HepG2 (cell line): ENCODE results near the gene ANO10. TPM values are rescaled to one million over a fixed set of nuclear protein-coding genes. Genes with fewer than 3 reads are reported as not detected.

Source experiments
- CHD2 ChIP-seq: IDR thresholded peaks from 2 replicates; pipeline ENCODE4 v1.6.1; 2011; ENCODE audit warnings: low read depth, low read length, improper control_type of control experiment
- HNRNPUL1 ChIP-seq: fragments of 200-400 bp; formaldehyde crosslinking; IDR thresholded peaks from 2 replicates; pipeline ENCODE4 v1.6.1; 2017; ENCODE audit warnings: low read depth, mild to moderate bottlenecking, low read length, moderate library complexity
- JDP2 ChIP-seq: sonication (generic); formaldehyde crosslinking; IDR thresholded peaks from 2 replicates; pipeline ENCODE4 v1.8.1; 2022; ENCODE audit warnings: missing genetic modification reagents, borderline replicate concordance
- RCOR2 ChIP-seq: IDR thresholded peaks from 2 replicates; pipeline ENCODE4 v1.6.1; 2016; ENCODE audit warnings: missing biosample characterization, missing genetic modification reagents
- RNF2 ChIP-seq: fragments of 450-650 bp; conservative IDR thresholded peaks from 2 replicates; pipeline ENCODE4 v1.6.1; 2016; ENCODE audit warnings: low read depth
- SP140L ChIP-seq: sonication (generic); formaldehyde crosslinking; IDR thresholded peaks from 2 replicates; pipeline ENCODE4 v1.4.0; 2020; ENCODE audit warnings: missing genetic modification reagents, borderline replicate concordance
- ZBTB8A ChIP-seq: sonication (generic); formaldehyde crosslinking; IDR thresholded peaks from 2 replicates; pipeline ENCODE4 v1.4.0; 2020; ENCODE audit warnings: mild to moderate bottlenecking, low read depth, missing genetic modification reagents, borderline replicate concordance
- ZFP41 ChIP-seq: sonication (generic); formaldehyde crosslinking; IDR thresholded peaks from 2 replicates; pipeline ENCODE4 v1.4.0; 2020; ENCODE audit warnings: mild to moderate bottlenecking, missing genetic modification reagents, borderline replicate concordance
- ZNF616 ChIP-seq: sonication (generic); formaldehyde crosslinking; IDR thresholded peaks from 2 replicates; pipeline ENCODE4 v1.5.0; 2020; ENCODE audit warnings: low read depth, mild to moderate bottlenecking, missing genetic modification reagents
- ZNF761 ChIP-seq: sonication (generic); formaldehyde crosslinking; conservative IDR thresholded peaks from 2 replicates; pipeline ENCODE4 v1.4.0; 2020; ENCODE audit warnings: mild to moderate bottlenecking, missing genetic modification reagents
- polyA plus RNA-seq, 8 experiments: library from polyadenylated mRNA; depleted of rRNA in 3 of 8; stranded (reverse) in 7 of 8; unstranded in 1 of 8; fragments of >200 nt; fragmentation: Illumina TruSeq in 4 of 8; extraction: Trizol in 4 of 8; gene quantifications; 2 replicates each; pipeline versions ENCODE4 v1.2.1 to v1.2.3, GENCODE V29; 2011 to 2016; ENCODE audit warnings: low read depth in 4 of 8, missing spikeins in 1 of 8, mixed read lengths in 1 of 8; ENCODE audit not compliant: insufficient read depth in 1 of 8
- total RNA-seq, 5 experiments: library from RNA; depleted of rRNA; stranded (reverse); fragments of >200 nt; fragmentation: Illumina TruSeq; extraction: Trizol; gene quantifications; 2 replicates each; pipeline ENCODE4 v1.2.3, GENCODE V29; 2016; ENCODE audit warnings: low read depth in 1 of 5
- TF ChIP-seq, protein P1 (sequence below): sonication (generic); formaldehyde crosslinking; IDR thresholded peaks from 2 replicates; pipeline ENCODE4 v1.8.0; 2022; ENCODE audit warnings: mild to moderate bottlenecking, missing genetic modification reagents
- TF ChIP-seq, protein P2 (sequence below): sonication (generic); formaldehyde crosslinking; IDR thresholded peaks from 2 replicates; pipeline ENCODE4 v1.5.0; 2020; ENCODE audit warnings: missing genetic modification reagents, mild to moderate bottlenecking, borderline replicate concordance
- TF ChIP-seq, protein P3 (sequence below): sonication (generic); formaldehyde crosslinking; IDR thresholded peaks from 2 replicates; pipeline ENCODE4 v1.9.0; 2022; ENCODE audit warnings: low read depth, missing genetic modification reagents
- TF ChIP-seq, protein P4 (sequence below): IDR thresholded peaks from 2 replicates; pipeline ENCODE4 v1.4.0; 2020; ENCODE audit warnings: mild to moderate bottlenecking, missing genetic modification reagents
- TF ChIP-seq, protein P5 (sequence below): sonication (generic); formaldehyde crosslinking; IDR thresholded peaks from 2 replicates; pipeline ENCODE4 v1.4.0; 2020; ENCODE audit warnings: mild to moderate bottlenecking, missing genetic modification reagents, borderline replicate concordance

The ANO10 gene
- total and polyA plus RNA-seq, 2 of the 13 experiments (the other 11 are each of a cell fraction or from before 2014, with no cell fraction given), result 10.4 to 13.1 TPM

DNA sequence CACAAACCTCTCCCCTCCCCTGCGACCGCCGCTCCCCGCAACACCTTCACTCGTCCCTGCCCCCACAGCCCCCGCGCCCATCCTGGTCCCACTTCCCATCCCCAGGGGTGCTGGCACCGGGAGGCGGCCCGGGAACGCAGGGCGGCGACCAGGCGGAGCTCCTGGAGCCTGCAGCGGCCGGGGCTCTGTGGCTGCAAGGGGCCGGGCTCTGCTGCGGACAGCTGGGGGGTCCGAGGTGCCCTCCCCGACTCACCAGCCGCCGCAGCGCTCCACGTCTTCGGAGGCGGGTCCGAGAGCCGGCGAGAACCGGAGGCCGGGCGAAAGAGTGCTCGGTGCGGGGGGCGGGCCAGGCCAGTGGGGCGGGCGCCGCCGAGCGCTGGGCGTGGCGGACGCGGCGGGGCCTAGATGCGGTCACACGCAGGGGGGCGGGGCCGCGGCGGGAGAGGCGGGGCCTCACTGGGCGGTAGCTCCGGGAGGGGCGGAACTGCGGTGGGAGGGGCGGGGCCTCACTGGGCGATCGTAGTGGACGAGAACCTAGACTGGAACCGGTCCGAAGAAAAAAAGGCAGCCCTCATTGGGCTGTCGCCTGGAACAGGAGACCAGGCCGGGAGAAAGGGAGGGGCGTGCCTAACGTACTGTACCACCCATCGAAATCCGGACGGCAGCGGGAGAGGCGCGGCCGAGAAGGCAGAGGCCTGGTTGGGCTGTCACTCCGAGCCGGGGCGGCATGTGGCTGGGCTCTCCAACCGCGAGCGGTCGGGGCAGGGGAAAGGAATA lies at the start of gene ANO10 (continued):
- TF ChIP-seq, protein P1, sequence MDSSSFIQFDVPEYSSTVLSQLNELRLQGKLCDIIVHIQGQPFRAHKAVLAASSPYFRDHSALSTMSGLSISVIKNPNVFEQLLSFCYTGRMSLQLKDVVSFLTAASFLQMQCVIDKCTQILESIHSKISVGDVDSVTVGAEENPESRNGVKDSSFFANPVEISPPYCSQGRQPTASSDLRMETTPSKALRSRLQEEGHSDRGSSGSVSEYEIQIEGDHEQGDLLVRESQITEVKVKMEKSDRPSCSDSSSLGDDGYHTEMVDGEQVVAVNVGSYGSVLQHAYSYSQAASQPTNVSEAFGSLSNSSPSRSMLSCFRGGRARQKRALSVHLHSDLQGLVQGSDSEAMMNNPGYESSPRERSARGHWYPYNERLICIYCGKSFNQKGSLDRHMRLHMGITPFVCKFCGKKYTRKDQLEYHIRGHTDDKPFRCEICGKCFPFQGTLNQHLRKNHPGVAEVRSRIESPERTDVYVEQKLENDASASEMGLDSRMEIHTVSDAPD (CRISPR knock-in tag), result no peak
- no peak for TF ChIP-seq ZBTB8A (CRISPR knock-in tag)
- TF ChIP-seq HNRNPUL1, result no peak
- no peak for TF ChIP-seq ZNF616 (CRISPR knock-in tag)
- TF ChIP-seq, protein P2, sequence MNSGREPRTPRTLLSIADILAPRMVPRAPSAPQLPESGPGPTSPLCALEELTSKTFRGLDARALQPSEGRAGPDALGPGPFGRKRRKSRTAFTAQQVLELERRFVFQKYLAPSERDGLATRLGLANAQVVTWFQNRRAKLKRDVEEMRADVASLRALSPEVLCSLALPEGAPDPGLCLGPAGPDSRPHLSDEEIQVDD (CRISPR knock-in tag), result no peak
- no peak for TF ChIP-seq JDP2
- TF ChIP-seq ZFP41, result no peak
- TF ChIP-seq, protein P3, sequence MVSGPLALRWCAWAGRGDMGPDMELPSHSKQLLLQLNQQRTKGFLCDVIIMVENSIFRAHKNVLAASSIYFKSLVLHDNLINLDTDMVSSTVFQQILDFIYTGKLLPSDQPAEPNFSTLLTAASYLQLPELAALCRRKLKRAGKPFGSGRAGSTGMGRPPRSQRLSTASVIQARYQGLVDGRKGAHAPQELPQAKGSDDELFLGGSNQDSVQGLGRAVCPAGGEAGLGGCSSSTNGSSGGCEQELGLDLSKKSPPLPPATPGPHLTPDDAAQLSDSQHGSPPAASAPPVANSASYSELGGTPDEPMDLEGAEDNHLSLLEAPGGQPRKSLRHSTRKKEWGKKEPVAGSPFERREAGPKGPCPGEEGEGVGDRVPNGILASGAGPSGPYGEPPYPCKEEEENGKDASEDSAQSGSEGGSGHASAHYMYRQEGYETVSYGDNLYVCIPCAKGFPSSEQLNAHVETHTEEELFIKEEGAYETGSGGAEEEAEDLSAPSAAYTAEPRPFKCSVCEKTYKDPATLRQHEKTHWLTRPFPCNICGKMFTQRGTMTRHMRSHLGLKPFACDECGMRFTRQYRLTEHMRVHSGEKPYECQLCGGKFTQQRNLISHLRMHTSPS, result no peak
- no peak for TF ChIP-seq RNF2
- TF ChIP-seq, protein P4, sequence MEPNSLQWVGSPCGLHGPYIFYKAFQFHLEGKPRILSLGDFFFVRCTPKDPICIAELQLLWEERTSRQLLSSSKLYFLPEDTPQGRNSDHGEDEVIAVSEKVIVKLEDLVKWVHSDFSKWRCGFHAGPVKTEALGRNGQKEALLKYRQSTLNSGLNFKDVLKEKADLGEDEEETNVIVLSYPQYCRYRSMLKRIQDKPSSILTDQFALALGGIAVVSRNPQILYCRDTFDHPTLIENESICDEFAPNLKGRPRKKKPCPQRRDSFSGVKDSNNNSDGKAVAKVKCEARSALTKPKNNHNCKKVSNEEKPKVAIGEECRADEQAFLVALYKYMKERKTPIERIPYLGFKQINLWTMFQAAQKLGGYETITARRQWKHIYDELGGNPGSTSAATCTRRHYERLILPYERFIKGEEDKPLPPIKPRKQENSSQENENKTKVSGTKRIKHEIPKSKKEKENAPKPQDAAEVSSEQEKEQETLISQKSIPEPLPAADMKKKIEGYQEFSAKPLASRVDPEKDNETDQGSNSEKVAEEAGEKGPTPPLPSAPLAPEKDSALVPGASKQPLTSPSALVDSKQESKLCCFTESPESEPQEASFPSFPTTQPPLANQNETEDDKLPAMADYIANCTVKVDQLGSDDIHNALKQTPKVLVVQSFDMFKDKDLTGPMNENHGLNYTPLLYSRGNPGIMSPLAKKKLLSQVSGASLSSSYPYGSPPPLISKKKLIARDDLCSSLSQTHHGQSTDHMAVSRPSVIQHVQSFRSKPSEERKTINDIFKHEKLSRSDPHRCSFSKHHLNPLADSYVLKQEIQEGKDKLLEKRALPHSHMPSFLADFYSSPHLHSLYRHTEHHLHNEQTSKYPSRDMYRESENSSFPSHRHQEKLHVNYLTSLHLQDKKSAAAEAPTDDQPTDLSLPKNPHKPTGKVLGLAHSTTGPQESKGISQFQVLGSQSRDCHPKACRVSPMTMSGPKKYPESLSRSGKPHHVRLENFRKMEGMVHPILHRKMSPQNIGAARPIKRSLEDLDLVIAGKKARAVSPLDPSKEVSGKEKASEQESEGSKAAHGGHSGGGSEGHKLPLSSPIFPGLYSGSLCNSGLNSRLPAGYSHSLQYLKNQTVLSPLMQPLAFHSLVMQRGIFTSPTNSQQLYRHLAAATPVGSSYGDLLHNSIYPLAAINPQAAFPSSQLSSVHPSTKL (CRISPR knock-in tag), result no peak
- TF ChIP-seq ZNF761 (CRISPR knock-in tag), result no peak
- no peak for TF ChIP-seq SP140L (CRISPR knock-in tag)
- TF ChIP-seq, protein P5, sequence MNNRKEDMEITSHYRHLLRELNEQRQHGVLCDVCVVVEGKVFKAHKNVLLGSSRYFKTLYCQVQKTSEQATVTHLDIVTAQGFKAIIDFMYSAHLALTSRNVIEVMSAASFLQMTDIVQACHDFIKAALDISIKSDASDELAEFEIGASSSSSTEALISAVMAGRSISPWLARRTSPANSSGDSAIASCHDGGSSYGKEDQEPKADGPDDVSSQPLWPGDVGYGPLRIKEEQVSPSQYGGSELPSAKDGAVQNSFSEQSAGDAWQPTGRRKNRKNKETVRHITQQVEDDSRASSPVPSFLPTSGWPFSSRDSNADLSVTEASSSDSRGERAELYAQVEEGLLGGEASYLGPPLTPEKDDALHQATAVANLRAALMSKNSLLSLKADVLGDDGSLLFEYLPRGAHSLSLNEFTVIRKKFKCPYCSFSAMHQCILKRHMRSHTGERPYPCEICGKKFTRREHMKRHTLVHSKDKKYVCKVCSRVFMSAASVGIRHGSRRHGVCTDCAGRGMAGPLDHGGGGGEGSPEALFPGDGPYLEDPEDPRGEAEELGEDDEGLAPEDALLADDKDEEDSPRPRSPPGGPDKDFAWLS (CRISPR knock-in tag), result no peak
- no peak for TF ChIP-seq CHD2
- TF ChIP-seq RCOR2, result no peak
